Osteoblast (primary cell): ENCODE measurements around the gene PON3. TPM values are rescaled to one million over a fixed set of nuclear protein-coding genes. Genes with fewer than 3 reads are reported as not detected.

Experiments used
- DNase-seq: peaks from one replicate; pipeline ENCODE4 v3.0.0; 2011; ENCODE audit warnings: low spot score, mixed read lengths; ENCODE audit not compliant: insufficient read length; ENCODE audit errors: missing footprints
- H2AFZ ChIP-seq: 2 replicates; pipeline ENCODE4 v1.6.0; 2011; ENCODE audit warnings: mild to moderate bottlenecking, low read length
- H3K27ac ChIP-seq: 2 replicates; pipeline ENCODE4 v1.5.1; 2011; ENCODE audit warnings: mild to moderate bottlenecking, low read depth, low read length, moderate library complexity
- H3K27me3 ChIP-seq: 2 replicates; pipeline ENCODE4 v1.6.0; 2012; ENCODE audit warnings: mild to moderate bottlenecking, control low read depth, inconsistent platforms, low read length, moderate library complexity; ENCODE audit not compliant: insufficient read depth
- H3K36me3 ChIP-seq: 2 replicates; pipeline ENCODE4 v1.5.1; 2011; ENCODE audit warnings: mild to moderate bottlenecking, low read length, control low read depth, moderate library complexity; ENCODE audit not compliant: insufficient read depth
- H3K4me1 ChIP-seq: 2 replicates; pipeline ENCODE4 v1.5.1; 2011; ENCODE audit warnings: mild to moderate bottlenecking, low read length, control low read depth, moderate library complexity; ENCODE audit not compliant: insufficient read depth
- H3K4me2 ChIP-seq: 2 replicates; pipeline ENCODE4 v1.6.0; 2011; ENCODE audit warnings: mild to moderate bottlenecking, low read length; ENCODE audit not compliant: insufficient read depth
- H3K4me3 ChIP-seq: fragments of 200-600 bp; sonication (generic); 3 replicates; pipeline ENCODE4 v1.5.1; 2012; ENCODE audit warnings: mild to moderate bottlenecking, low read length, inconsistent platforms; ENCODE audit not compliant: insufficient read depth
- H3K79me2 ChIP-seq: 2 replicates; pipeline ENCODE4 v1.6.0; 2012; ENCODE audit warnings: mild to moderate bottlenecking, low read length, control low read depth, inconsistent platforms; ENCODE audit not compliant: insufficient read depth
- H3K9me3 ChIP-seq: 2 replicates; pipeline ENCODE4 v1.5.1; 2011; ENCODE audit warnings: low read depth, low read length, control low read depth
- H4K20me1 ChIP-seq: 2 replicates; pipeline ENCODE4 v1.6.0; 2012; ENCODE audit warnings: mild to moderate bottlenecking, low read length, control low read depth; ENCODE audit not compliant: insufficient read depth
- total RNA-seq: library from RNA; depleted of rRNA; stranded (reverse); fragments of >200 nt; gene quantifications from 2 replicates; pipeline ENCODE4 v1.2.3, GENCODE V29; 2012
- TF ChIP-seq, protein P1 (sequence below): IDR thresholded peaks from 2 replicates; pipeline ENCODE4 v1.5.1; 2011; ENCODE audit warnings: mild to moderate bottlenecking, low read depth, low read length, moderate library complexity; ENCODE audit errors: extremely low read depth

The PON3 gene
- total RNA-seq, 1 donor = 0.72 TPM

DNA sequence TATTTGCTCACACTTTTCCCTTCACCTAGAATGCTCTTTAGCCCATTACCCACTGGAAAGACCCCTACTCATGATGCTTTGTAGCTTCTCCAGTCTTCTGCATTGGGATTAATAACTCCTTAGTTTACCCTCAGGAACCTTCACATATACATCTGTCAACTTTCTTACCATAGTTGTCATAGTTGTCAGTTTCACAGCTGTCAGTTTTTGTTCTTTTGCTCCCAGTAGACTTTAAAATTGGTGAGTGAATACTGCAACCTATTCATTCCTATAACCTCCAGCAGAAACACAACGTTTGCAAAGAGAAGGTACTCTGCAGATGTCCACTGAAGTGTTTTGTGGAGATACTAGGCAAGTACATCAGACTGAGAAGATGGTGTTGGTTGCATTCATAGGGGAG lies 74.5 kb downstream of the PON3 start:
- Histone ChIP-seq H4K20me1 (no peaks in the 10 kb centered on the region), H3K4me1 (no peaks in the 10 kb centered on the region), H3K9me3 (no peaks in the 10 kb centered on the region), H3K4me2 (no peak overlapping the region), H3K36me3 (no peaks in the 10 kb centered on the region), H3K27me3 (peaks cover 20% of the 10 kb centered on the region), H2AFZ (no peak overlapping the region), H3K79me2 (no peaks in the 10 kb centered on the region), H3K4me3 (no peak overlapping the region), H3K27ac (no peak overlapping the region)
- no peak for DNase-seq
- TF ChIP-seq, protein P1, sequence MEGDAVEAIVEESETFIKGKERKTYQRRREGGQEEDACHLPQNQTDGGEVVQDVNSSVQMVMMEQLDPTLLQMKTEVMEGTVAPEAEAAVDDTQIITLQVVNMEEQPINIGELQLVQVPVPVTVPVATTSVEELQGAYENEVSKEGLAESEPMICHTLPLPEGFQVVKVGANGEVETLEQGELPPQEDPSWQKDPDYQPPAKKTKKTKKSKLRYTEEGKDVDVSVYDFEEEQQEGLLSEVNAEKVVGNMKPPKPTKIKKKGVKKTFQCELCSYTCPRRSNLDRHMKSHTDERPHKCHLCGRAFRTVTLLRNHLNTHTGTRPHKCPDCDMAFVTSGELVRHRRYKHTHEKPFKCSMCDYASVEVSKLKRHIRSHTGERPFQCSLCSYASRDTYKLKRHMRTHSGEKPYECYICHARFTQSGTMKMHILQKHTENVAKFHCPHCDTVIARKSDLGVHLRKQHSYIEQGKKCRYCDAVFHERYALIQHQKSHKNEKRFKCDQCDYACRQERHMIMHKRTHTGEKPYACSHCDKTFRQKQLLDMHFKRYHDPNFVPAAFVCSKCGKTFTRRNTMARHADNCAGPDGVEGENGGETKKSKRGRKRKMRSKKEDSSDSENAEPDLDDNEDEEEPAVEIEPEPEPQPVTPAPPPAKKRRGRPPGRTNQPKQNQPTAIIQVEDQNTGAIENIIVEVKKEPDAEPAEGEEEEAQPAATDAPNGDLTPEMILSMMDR = no peak

DNA sequence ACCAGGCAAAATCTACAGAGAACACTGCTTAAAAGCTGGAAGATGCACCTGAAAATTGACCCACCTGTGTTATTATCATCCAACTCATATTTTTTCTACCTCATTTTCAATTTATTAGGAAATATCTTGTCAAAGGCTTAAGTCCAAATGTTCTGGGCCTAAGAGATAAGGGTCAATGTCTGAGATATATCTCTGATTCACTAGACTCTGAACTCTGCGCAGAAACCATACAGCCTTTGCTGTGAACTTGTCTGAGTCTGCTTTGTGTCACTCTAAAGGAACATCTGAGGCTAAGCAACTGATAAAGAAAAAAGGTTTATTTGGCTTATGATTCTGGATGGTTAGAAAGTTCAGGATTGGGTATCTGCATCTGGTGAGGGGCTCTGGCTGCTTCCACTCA lies 75.5 kb downstream of the PON3 start:
- H3K4me2 ChIP-seq = no peak overlapping the region
- H4K20me1 ChIP-seq = no peaks in the 10 kb centered on the region
- no peaks in the 10 kb centered on the region for H3K9me3 ChIP-seq
- no peaks in the 10 kb centered on the region for H3K4me1 ChIP-seq
- no peaks in the 10 kb centered on the region for H3K79me2 ChIP-seq
- H3K36me3 ChIP-seq = no peaks in the 10 kb centered on the region
- no peak for DNase-seq
- TF ChIP-seq, protein P1 = no peak
- no peak overlapping the region for H3K4me3 ChIP-seq
- no peak overlapping the region for H3K27ac ChIP-seq
- peaks cover 22% of the 10 kb centered on the region for H3K27me3 ChIP-seq
- no peak overlapping the region for H2AFZ ChIP-seq

DNA sequence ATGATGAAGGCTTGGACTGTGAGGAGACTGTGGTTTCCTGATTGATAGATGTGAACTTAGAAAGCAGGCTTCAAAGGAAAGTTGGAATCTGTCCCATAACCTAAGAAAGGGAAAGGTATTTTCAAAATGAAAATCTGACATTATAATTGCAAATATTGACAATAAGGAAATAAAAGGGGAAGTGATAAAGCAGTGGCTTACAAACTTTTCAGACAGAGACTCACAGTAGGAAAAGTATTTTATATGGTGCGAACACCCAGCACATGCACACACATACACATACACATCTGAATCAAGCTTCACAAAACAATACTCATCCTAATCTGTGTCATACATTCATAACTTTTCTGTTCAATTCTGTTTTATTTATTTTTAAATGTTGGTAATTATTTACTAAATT lies 76.6 kb downstream of the PON3 start:
- no peak for DNase-seq
- TF ChIP-seq, protein P1 = no peak
- Histone ChIP-seq H3K4me3 (no peak overlapping the region), H3K79me2 (no peaks in the 10 kb centered on the region), H3K36me3 (no peaks in the 10 kb centered on the region), H3K27me3 (peaks cover 14% of the 10 kb centered on the region), H3K4me2 (no peak overlapping the region), H4K20me1 (no peaks in the 10 kb centered on the region), H2AFZ (no peak overlapping the region), H3K27ac (no peak overlapping the region), H3K9me3 (no peaks in the 10 kb centered on the region), H3K4me1 (no peaks in the 10 kb centered on the region)

DNA sequence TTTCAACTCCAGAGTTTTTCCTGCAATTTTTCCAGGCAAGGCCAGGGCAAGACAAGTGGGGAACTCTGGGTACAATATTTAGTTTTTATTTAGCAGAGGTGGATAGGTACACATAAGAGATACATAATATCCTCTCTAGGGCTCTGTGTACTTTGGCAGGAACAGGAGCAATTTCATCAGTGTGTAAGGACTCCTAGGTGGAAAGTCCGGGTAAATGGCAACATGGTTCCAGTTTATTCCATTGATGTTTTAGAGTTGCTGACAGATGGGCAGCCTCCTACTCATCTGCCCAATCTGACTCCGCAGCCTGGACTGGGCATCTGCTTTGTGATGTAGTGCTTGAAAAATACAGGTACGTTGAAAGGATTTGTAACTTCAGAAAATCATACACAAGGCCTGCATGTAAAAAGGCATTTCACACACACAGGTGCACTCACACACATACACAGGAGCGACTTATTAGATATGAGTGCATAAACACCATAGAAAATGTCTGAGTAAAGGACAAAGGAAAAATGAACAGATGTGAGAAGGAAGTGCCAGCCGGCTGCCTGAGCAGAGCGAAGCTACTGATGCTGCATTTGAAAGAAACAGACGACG lies 77.6 kb downstream of the PON3 start:
- no peaks in the 10 kb centered on the region for H3K36me3 ChIP-seq
- no peak overlapping the region for H3K4me3 ChIP-seq
- no peak overlapping the region for H3K27ac ChIP-seq
- H3K4me2 ChIP-seq = no peak overlapping the region
- peaks cover 4% of the 10 kb centered on the region for H3K27me3 ChIP-seq
- H3K4me1 ChIP-seq = no peaks in the 10 kb centered on the region
- TF ChIP-seq, protein P1 = no peak
- H4K20me1 ChIP-seq = no peaks in the 10 kb centered on the region
- no peaks in the 10 kb centered on the region for H3K9me3 ChIP-seq
- DNase-seq = no peak
- no peaks in the 10 kb centered on the region for H3K79me2 ChIP-seq
- no peak overlapping the region for H2AFZ ChIP-seq
